Measurements from ENCODE around the gene NUP133. TPM values are rescaled to one million over a fixed set of nuclear protein-coding genes. Genes with fewer than 3 reads are reported as not detected.

The NUP133 gene
- total RNA-seq: 47.9 and 49.1 TPM in 2 replicates

- Mint-ChIP-seq H3K27ac (peak within 1 kb of the TSS; percentile 97), H3K27me3 (ENCODE audit: insufficient read depth) (peaks cover 4% of the 10 kb centered on the region), H3K4me3 (peak within 1 kb of the TSS; percentile 96), H3K9me3 (no peaks in the 10 kb centered on the region), H3K4me1 (ENCODE audit: low read depth) (peaks cover 25% of the 10 kb centered on the region), H3K36me3 (ENCODE audit: low read depth) (no peaks in the 10 kb centered on the region)
- peak; percentile 97 for DNase-seq (ENCODE audit: low spot score)
- intact Hi-C loops (cut with micrococcal nuclease): loop anchor here (1.0 to 10.0 kb wide), 7 partner anchors 34 to 1343 kb away; partner anchors contain the start of genes IBA57, RAB4A, TAF5L and URB2
Measured at GRCh38 chr1:229507951-229508822, at the start of gene NUP133. Gene NUP133, minus strand, starts transcription at chr1:229508341. Its CDS starts 92 bp downstream, at chr1:229508249.

- Mint-ChIP-seq H3K9me3 (no peaks in the 10 kb centered on the region), H3K27me3 (ENCODE audit: insufficient read depth) (no peaks in the 10 kb centered on the region), H3K4me3 (peak overlapping the region; percentile 89), H3K27ac (peak overlapping the region; percentile 83), H3K36me3 (ENCODE audit: low read depth) (peaks cover 11% of the 10 kb centered on the region), H3K4me1 (ENCODE audit: low read depth) (peaks cover 55% of the 10 kb centered on the region)
- peak; percentile 11 for DNase-seq (ENCODE audit: low spot score)
- intact Hi-C loops (cut with micrococcal nuclease): loop anchor here (5.0 kb wide), 4 partner anchors 300 to 1085 kb away; partner anchors contain the start of gene COG2
Measured at GRCh38 chr1:229557200-229557850, 49.2 kb upstream of the NUP133 start.

DNA sequence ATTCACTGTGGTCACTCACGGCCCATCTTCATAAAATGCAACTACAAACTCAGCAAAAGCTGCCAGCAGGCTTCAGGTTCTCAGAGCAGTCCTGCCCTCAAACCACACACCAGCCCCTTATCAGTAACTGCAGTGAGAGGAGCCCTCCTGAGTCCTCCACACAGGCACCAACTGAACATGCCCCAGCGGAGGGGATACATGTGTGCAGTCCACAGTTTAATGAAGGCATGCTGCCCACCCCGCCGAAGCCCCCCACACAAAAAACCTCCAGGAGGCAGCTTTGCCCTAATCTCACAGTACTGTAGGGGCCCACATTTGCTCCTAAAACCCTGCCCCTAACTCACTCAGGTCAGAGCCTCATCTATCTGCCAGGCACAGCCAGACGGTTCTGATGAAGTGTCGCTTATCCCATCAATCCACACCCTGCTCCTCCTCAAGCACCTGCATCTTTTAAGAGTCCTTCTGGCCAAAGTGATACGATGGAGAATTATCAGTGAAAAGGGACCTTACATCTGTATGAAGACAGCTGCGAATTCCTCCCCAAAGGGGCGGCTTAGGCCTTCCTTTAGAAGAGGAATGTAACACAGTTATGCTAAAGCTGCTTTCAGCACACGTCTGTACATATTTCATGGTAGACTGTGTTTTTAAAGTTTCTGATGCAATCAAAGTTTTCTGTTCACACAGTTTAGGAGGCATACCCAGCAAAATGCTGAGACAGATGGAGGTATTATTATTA, 46.9 kb upstream of the NUP133 start:
- Mint-ChIP-seq H3K9me3 (no peaks in the 10 kb centered on the region), H3K27me3 (ENCODE audit: insufficient read depth) (no peaks in the 10 kb centered on the region), H3K4me1 (ENCODE audit: low read depth) (peaks cover 58% of the 10 kb centered on the region), H3K27ac (no peak overlapping the region), H3K4me3 (no peak overlapping the region), H3K36me3 (ENCODE audit: low read depth) (peaks cover 14% of the 10 kb centered on the region)
- intact Hi-C loops (cut with micrococcal nuclease): loop anchor here (5.0 kb wide), 4 partner anchors 298 to 1087 kb away; partner anchors contain the start of gene COG2
- DNase-seq (ENCODE audit: low spot score): no peak

DNA sequence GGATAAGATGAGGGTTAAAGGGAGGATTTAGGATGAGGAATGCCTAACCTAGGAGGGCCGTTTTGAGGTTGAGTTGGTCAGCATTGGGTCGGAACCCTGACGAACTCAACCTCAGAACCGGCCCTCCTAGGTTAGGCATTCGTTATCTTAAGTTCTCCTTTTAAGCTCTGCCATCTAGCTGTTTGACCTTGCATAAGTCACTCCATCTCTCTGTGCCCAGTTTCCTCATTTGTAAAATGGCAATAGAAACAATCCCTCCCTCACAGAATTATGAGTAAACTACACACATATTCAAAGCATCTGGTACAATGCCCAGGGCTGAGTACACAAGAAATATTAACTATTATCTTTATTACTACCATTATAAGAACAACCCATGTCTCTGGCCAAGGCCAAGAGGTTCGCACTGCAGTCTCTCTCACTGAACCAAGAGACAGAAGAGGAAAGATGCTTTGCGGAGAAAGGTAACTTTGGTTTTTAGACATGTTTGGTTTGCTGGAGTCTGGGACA, 45.5 kb upstream of the NUP133 start:
- peak overlapping the region; percentile 67 for H3K27ac Mint-ChIP-seq
- H3K4me3 Mint-ChIP-seq: no peak overlapping the region
- H3K9me3 Mint-ChIP-seq: no peaks in the 10 kb centered on the region
- peaks cover 61% of the 10 kb centered on the region for H3K4me1 Mint-ChIP-seq (ENCODE audit: low read depth)
- no peaks in the 10 kb centered on the region for H3K27me3 Mint-ChIP-seq (ENCODE audit: insufficient read depth)
- intact Hi-C loops (cut with micrococcal nuclease): no loop called here
- peaks cover 24% of the 10 kb centered on the region for H3K36me3 Mint-ChIP-seq (ENCODE audit: low read depth)
- DNase-seq (ENCODE audit: low spot score): no peak

- peaks cover 28% of the 10 kb centered on the region for H3K36me3 Mint-ChIP-seq (ENCODE audit: low read depth)
- H3K9me3 Mint-ChIP-seq: no peaks in the 10 kb centered on the region
- intact Hi-C loops (cut with micrococcal nuclease): no loop called here
- DNase-seq (ENCODE audit: low spot score): no peak
- H3K4me1 Mint-ChIP-seq (ENCODE audit: low read depth): peaks cover 61% of the 10 kb centered on the region
- H3K4me3 Mint-ChIP-seq: no peak overlapping the region
- H3K27me3 Mint-ChIP-seq (ENCODE audit: insufficient read depth): no peaks in the 10 kb centered on the region
- H3K27ac Mint-ChIP-seq: no peak overlapping the region
Measured at GRCh38 chr1:229552732-229553131, 44.6 kb upstream of the NUP133 start.

- Mint-ChIP-seq H3K4me1 (ENCODE audit: low read depth) (peaks cover 44% of the 10 kb centered on the region), H3K27ac (peak overlapping the region; percentile 14), H3K36me3 (ENCODE audit: low read depth) (peaks cover 28% of the 10 kb centered on the region), H3K9me3 (no peaks in the 10 kb centered on the region), H3K27me3 (ENCODE audit: insufficient read depth) (no peaks in the 10 kb centered on the region), H3K4me3 (no peak overlapping the region)
- intact Hi-C loops (cut with micrococcal nuclease): no loop called here
- DNase-seq (ENCODE audit: low spot score): no peak
Measured at GRCh38 chr1:229550812-229551567, 42.8 kb upstream of the NUP133 start.

DNA sequence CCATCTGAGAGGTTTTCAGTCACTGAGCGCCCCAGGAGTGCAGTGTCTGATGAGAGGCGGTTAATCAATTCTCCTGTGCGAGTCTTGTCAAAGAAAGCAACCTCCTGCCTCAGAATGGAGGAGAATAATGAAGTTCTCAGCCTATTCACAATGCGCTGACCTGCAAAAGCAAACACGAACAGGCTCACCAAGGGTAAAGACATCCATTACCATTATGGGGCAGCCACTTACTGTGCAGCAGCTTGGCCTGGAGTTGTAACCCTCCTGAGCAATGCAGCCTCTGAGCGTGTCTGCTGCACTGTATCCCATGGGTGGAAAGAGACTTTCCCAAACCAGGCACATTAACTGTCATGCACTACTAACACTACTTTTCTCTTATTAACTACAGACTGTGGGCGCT, 39.4 kb upstream of the NUP133 start:
- peaks cover 52% of the 10 kb centered on the region for H3K4me1 Mint-ChIP-seq (ENCODE audit: low read depth)
- H3K27ac Mint-ChIP-seq: no peak overlapping the region
- DNase-seq (ENCODE audit: low spot score): no peak
- peaks cover 48% of the 10 kb centered on the region for H3K36me3 Mint-ChIP-seq (ENCODE audit: low read depth)
- no peaks in the 10 kb centered on the region for H3K9me3 Mint-ChIP-seq
- H3K27me3 Mint-ChIP-seq (ENCODE audit: insufficient read depth): peaks cover 2% of the 10 kb centered on the region
- intact Hi-C loops (cut with micrococcal nuclease): no loop called here
- no peak overlapping the region for H3K4me3 Mint-ChIP-seq

- no peak for DNase-seq (ENCODE audit: low spot score)
- H3K4me1 Mint-ChIP-seq (ENCODE audit: low read depth): peaks cover 42% of the 10 kb centered on the region
- H3K27me3 Mint-ChIP-seq (ENCODE audit: insufficient read depth): peaks cover 2% of the 10 kb centered on the region
- intact Hi-C loops (cut with micrococcal nuclease): loop anchor here (5.0 kb wide), 1 partner anchor 558 kb away; no protein-coding TSS in a partner anchor
- no peaks in the 10 kb centered on the region for H3K9me3 Mint-ChIP-seq
- H3K36me3 Mint-ChIP-seq (ENCODE audit: low read depth): peaks cover 55% of the 10 kb centered on the region
- peak overlapping the region; percentile 71 for H3K27ac Mint-ChIP-seq
- no peak overlapping the region for H3K4me3 Mint-ChIP-seq
Measured at GRCh38 chr1:229544587-229544986, 36.4 kb upstream of the NUP133 start.

DNA sequence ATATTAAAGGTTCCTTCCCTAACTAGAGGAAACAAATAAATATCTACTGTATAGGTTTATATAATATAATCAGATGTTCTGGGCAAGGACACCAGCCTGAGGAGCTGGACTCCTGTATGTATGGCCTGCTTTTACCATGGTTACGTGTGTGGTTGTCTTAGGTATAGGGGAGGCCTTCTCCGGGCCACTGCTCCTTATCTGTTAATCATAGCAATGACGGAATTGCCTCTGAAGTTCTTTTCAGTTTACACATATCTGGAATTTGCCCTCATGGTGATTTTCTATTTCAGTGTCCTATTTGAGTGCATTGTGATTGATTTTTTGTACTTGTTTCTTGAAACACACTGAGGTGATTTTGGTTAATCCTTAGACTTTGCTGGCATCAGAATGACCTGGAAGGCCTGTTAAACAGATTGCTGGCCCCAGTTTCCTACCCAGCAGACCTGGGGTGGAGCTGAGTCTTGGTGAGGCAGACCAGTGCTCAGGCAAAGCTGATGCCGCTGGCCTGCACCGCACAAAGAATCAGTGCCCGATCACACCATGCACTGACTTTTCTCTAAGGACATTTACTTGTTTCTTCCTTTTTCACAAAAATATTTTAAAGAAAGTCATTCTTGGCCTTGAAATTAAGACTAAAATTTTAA, 31.8 kb upstream of the NUP133 start:
- Mint-ChIP-seq H3K9me3 (no peaks in the 10 kb centered on the region), H3K4me3 (no peak overlapping the region), H3K36me3 (ENCODE audit: low read depth) (peaks cover 64% of the 10 kb centered on the region), H3K4me1 (ENCODE audit: low read depth) (peaks cover 46% of the 10 kb centered on the region), H3K27me3 (ENCODE audit: insufficient read depth) (peaks cover 2% of the 10 kb centered on the region), H3K27ac (no peak overlapping the region)
- intact Hi-C loops (cut with micrococcal nuclease): loop anchor here (5.0 kb wide), 1 partner anchor 562 kb away; no protein-coding TSS in a partner anchor
- DNase-seq (ENCODE audit: low spot score): no peak

- H3K27ac Mint-ChIP-seq: no peak overlapping the region
- peaks cover 58% of the 10 kb centered on the region for H3K36me3 Mint-ChIP-seq (ENCODE audit: low read depth)
- H3K4me1 Mint-ChIP-seq (ENCODE audit: low read depth): peaks cover 36% of the 10 kb centered on the region
- H3K27me3 Mint-ChIP-seq (ENCODE audit: insufficient read depth): peaks cover 2% of the 10 kb centered on the region
- no peak overlapping the region for H3K4me3 Mint-ChIP-seq
- intact Hi-C loops (cut with micrococcal nuclease): no loop called here
- H3K9me3 Mint-ChIP-seq: no peaks in the 10 kb centered on the region
- DNase-seq (ENCODE audit: low spot score): no peak
Measured at GRCh38 chr1:229538945-229539344, 30.8 kb upstream of the NUP133 start.

DNA sequence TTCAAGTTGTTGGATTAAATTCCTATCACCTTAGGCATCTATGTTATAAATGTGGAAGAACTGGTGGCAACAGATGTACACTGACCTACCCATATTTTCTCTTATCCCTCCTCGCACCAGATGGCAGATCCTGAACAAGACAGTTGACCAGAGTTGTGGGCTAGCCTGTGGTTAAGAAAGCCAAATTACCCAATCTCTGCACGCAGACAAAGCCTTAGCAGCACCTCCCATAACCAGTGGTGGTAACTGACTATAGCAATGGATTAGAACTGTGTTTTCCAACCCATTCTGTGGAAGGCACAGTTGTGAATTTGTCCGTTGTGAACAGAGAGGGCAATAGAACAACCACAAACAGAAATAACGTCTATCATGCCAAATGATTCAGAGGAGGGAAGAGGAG, 29.8 kb upstream of the NUP133 start:
- peaks cover 54% of the 10 kb centered on the region for H3K36me3 Mint-ChIP-seq (ENCODE audit: low read depth)
- peaks cover 2% of the 10 kb centered on the region for H3K27me3 Mint-ChIP-seq (ENCODE audit: insufficient read depth)
- DNase-seq (ENCODE audit: low spot score): no peak
- H3K9me3 Mint-ChIP-seq: no peaks in the 10 kb centered on the region
- intact Hi-C loops (cut with micrococcal nuclease): no loop called here
- H3K27ac Mint-ChIP-seq: no peak overlapping the region
- H3K4me1 Mint-ChIP-seq (ENCODE audit: low read depth): peaks cover 26% of the 10 kb centered on the region
- no peak overlapping the region for H3K4me3 Mint-ChIP-seq
